ENCODE results near the gene NT5DC3.

- TF ChIP-seq CTCF (IDR thresholded peaks at IDR 0.05) (no peak), POLR2AphosphoS5 (IDR thresholded peaks at IDR 0.05) (no peak), POLR2A (IDR thresholded peaks at IDR 0.05) (no peak)
Observed at GRCh38 chr12:103793512-103794045, 47.5 kb downstream of the NT5DC3 start.
